Right ventricle myocardium inferior (tissue), 1 donor: ENCODE measurements around the gene RNGTT. TPM values are rescaled to one million over a fixed set of nuclear protein-coding genes. Genes with fewer than 3 reads are reported as not detected.
"Not testable (repeated sequence)": the region's sequence is repeated elsewhere in the genome, so short reads cannot be mapped to it uniquely, and the experiment has no call there.

ENCODE experiments used
- ATAC-seq: fragments of 200-7000 bp; cut with Tn5 transposase; one replicate; pipeline ENCODE4 v1.9.1; 2020; ENCODE audit warnings: mild to moderate bottlenecking, moderate library complexity
- DNase-seq: peaks from one replicate; pipeline ENCODE4 v3.0.0; 2021; ENCODE audit errors: missing footprints
- intact Hi-C: fragments of 100-400 bp; cut with DNase I; formaldehyde crosslinking; loops from one replicate; pipeline ENCODE4 v1.11.0; 2022
- total RNA-seq: library from RNA; stranded (reverse); fragmentation: NEBNext Ultra II Directional; extraction: Animal tissue kit (Norgen Biotek cat#: 25700); gene quantifications from one replicate; pipeline ENCODE4 v1.2.1, GENCODE V29; 2021
- donor health status: DM: no; HTN: yes; CAD: no; lungs with severe emphysema.

The RNGTT gene
- total RNA-seq, 1 donor from 2014 or later, result 7.0 TPM

DNA sequence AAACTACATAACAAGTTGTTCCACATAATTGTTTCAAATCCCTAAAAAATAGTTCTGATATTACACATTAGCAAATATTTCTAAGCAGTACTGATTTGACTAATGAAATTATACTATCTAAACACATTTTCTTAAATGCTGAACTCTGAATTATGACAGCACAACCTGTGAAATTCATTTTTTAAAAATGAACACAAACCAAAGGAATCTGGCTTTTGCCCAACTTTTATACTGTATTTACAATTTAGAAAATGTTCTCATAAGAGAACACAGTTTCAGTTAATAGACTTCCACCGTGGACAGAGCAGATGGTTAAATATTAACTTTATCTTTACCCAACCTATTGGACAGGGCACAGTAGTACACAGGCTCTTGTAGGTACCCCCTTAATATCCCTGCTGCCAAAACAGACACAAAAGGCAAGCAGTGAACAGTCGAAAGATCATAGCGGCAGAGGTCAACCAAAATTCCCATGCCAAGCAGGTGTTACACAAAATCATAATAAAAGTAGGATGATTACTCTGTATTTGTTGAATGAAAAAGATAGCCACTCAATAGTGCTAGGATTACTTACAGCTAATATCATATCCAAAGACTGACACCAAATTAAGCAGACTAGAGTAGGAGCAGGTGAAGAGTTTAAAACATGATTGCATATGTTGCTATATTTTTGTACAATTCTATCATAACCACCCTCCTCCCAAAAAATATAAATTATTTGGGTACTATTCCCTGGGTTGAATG is 122.5 kb downstream of the RNGTT start:
- no peak for ATAC-seq

DNA sequence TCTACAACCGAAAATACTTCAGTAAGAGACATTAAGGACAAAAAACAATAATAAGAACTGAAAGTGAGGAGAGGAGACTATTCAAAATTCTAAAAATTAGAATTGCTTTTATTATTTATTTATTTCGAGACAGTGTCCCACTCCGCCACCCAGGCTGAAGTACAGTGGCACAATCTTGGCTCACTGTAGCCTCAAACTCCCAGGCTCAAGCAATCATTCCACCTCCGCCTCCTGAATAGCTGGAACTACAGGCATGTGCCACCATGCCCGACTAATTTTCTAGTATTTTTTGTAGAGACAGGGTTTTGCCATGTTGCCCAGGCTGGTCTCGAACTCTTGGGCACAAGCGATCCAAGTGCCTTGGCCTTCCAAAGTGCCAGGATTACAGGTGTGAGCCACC is 123.1 kb downstream of the RNGTT start:
- intact Hi-C loops, result no loop called here
- DNase-seq, result no peak
- ATAC-seq, result no peak

More for the DNA sequence above, 122.5 kb downstream of the RNGTT start:
- intact Hi-C loops, result no loop called here
- DNase-seq, result no peak

DNA sequence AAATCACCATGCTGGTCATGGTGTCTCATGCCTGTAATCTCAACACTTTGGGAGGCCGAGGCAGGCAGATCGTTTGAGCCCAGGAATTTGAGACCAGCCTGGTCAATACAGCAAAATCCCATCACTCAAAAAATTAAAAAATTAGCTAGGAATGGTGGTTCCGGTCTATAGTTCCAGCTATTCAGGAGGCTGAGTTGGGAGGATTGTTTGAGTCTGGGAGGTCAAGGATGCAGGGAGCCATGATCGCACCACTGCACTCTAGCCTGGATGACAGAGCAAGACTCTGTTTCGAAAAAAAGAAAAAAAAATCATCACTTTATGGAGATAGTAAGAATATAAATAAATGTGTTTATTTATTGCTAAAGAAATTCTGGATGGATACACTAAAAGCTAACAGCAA is 124.1 kb downstream of the RNGTT start:
- ATAC-seq, result no peak
- no peak for DNase-seq
- intact Hi-C loops, result no loop called here

DNA sequence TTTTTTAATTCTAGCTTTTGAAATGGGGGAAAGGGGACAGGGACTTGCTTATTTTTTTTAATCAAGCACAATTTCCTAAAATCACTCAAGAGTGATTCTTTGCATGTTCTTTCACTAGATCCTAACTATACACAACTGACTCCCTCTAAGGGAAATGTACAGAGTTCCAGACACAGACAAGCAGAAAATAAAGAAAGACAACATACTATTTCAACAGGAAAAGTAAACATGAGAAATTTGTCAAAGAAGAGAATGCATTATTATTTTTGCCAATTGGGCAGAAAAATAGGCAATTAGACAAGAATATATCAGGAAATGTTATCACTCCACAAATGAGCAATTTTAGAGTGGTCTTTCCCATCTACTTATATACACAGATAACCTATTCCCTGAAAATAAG is 128.2 kb downstream of the RNGTT start:
- ATAC-seq, result no peak
- intact Hi-C loops, result no loop called here
- DNase-seq, result no peak

DNA sequence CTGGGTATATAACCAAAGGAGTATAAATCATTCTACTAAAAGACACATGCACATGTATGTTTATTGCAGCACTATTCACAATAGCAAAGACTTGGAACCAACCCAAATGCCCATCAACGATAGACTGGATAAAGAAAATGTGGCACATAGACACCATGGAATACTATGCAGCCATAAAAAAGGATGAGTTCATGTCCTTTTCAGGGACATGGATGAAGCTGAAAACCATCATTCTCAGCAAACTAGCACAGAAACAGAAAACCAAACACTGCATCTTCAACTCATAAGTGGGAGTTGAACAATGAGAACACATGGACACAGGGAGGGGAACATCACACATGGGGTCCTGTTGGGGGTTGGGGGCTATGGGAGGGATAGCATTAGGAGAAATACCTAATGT is 130.3 kb downstream of the RNGTT start:
- ATAC-seq, intact Hi-C loops, DNase-seq: not testable (repeated sequence)

DNA sequence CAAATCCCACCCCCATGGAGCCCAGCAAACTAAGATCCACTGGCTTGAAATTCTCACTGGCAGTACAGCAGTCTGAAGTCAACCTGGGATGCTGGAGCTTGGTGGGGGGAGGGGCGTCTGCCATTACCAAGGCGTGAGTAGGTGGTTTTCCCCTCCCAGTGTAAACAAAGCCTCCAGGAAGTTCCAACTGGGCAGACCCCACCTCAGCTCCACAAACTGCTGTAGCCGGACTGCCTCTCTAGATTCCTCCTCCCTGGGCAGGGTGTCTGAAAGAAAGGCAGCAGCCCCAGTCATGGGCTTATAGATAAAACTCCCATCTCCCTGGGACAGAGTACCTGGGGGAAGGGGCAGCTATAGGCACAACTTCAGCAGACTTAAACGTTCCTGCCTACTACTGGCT is 135.8 kb downstream of the RNGTT start:
- DNase-seq, ATAC-seq, intact Hi-C loops: not testable (repeated sequence)

DNA sequence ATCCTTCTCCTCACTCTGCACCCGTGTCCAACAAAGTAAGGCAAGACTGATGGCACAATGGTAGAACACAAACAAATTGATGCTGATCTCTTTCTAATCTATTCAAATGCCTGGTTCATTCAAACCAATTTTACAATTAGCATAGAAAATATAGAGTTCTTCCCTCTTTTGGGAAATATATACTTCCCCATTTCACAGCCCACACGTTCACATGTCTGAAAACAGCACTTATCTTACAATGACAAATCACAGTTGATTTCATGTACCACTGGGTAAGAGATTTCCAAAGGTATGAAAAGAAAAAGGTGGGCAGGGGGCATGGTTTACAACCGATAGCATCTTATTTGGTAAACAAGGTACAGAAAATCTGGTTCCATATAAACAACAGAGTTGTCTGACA is 137.6 kb downstream of the RNGTT start:
- no peak for DNase-seq
- intact Hi-C loops, result no loop called here
- ATAC-seq, result no peak

DNA sequence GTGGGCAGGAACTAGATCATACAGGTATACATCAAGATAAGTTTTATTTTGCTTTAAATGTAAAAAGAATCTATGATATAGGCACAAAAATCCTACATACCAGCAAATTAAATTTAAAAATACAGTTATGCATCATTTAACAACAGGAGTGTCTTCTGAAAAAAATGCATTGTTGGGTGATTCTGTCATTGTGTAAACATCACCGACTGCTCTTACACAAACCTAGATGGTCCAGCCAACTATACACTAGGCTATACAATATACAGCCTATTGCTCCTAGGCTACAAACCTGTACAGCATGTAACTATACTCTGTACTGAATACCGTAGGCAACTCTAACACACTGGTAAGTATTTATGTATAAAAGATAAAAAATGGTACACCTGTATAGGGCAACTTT is 139.4 kb downstream of the RNGTT start:
- no peak for DNase-seq
- intact Hi-C loops, result no loop called here
- ATAC-seq, result no peak

DNA sequence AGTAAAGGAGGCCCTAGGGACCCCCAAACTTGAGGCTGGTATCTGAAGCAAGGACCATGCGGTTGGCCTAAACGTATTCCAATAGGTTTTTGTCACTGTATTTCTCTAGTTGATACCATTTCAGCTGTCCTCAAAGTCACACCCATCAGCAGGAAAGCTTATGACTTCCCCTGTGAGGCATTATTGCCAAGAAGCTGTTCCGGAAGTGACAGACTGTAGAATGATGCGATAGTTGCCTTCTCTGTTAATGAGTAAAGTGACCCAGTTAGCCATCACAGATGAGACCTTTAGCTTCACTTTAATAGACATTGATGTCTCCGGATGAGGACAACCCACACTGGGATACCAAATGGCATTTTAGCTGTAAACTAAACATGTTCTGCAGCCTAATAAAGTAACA is 147.9 kb downstream of the RNGTT start:
- no peak for DNase-seq
- intact Hi-C loops, result no loop called here
- no peak for ATAC-seq

DNA sequence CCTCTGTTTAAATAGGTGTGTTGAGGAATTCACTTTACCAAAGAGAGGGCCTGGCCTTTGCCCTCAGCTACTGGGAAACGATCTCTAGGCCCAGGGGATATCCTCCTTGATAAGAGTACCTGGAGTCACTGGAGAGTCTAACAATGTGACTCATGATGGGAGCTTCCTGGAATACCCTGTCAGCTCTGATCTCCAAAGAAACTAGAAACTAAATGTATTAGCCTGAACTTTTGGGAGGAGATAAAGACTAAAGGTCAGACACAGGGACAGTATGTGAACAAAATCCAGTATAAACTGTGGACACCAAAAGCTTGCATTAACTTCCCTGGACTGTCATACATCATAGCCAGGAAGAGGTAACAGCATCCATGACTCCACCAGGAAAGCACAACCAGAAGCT is 148.5 kb downstream of the RNGTT start:
- no peak for DNase-seq
- intact Hi-C loops, result no loop called here
- ATAC-seq, result no peak

DNA sequence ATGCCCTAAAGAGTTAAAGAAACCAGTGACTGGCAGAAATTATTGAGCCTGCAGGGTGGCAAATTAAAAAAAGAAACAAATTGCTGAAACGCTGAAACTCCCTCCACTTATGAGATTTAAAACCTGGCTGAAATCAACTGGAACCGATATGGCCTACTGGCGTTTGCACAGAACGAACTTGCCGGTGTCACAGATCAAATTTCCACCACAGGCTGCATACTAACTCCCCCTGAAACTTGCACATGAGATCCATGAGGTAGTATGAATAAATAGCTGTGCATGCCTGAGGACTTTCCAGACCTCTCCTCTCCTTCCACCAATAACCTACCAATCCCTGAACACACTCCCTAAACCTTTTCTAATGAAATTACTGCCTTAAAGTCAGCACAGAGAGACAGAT is 150.4 kb downstream of the RNGTT start:
- DNase-seq (no peak), ATAC-seq (no peak)
- intact Hi-C loops, result no loop called here

DNA sequence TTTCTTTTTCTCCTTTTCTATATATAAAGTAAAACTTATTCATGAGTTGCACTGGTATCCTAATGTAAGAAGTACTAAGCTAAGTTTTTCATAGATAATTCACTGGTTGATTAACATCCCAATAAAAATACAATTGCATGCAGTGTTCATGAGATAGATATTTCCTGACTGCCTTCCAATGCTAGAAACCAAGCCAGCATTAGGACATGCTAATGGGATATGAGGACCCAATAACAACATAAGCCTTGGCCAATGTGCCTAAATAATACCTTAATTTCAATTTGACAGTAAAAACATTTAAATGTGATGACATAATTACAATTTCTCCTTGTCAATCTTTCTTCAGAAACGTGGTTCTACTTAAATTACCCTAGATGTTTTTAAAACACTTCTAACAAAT is 152.7 kb downstream of the RNGTT start:
- intact Hi-C loops, result no loop called here

DNA sequence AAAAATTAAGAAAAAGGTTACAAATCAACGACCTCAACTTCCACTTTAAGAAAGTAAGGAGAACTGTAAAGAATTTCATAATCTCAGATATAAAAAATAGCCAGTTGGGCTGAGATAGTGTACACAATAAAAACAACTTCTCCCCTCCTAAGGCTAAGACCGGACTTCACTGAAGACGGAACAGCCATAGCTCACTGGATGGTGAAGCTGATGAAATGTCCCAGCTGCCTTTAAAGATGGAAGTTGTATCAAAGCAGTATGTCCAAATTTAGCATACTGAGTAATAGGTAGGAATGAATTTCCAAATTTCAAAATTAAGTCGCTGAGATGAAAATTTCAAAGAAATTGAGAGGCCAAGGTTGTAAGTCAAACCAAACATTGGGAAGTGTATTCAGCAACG is 153.3 kb downstream of the RNGTT start:
- intact Hi-C loops, result no loop called here
- DNase-seq, result no peak
- ATAC-seq, result no peak

More for the DNA sequence above, 152.7 kb downstream of the RNGTT start:
- DNase-seq, result no peak
- no peak for ATAC-seq

DNA sequence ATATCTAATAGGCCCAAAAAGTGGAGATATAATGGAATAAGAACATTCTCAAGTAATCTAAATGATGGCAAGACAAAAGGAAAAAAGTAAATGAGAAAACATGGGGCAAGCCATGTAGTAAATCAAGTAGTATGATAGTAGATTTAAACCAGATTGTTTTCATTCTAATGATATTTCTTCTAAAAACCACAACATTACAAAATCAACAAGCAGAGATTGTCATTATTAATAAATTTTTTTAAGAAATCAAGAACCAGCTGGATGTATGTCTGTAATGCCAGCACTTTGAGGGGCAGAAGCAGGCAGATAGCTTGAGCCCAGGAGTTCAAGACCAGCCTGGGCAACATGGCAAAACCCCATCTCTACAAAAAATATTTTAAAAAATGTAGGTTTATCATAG is 155.0 kb downstream of the RNGTT start:
- intact Hi-C loops, result no loop called here
- ATAC-seq, result no peak
- DNase-seq, result no peak

DNA sequence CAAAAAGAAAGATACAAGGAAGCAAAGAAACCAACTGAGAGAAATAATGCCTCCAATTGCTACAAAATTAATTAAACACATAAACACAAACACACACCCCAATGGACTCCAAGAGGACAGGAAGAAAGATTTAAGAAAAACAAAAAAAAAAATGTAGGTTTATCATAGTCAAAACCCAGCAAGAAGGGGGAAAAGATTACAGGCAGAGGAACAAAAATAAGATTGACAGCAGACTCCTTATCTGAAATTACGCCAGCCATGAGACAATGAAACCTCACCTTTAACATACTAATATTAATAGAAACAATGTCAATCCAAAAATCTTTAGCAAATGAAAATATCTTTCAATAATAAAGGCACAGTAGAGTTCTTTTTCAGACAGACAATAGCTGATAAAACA is 155.8 kb downstream of the RNGTT start:
- DNase-seq, result no peak
- intact Hi-C loops, result no loop called here

DNA sequence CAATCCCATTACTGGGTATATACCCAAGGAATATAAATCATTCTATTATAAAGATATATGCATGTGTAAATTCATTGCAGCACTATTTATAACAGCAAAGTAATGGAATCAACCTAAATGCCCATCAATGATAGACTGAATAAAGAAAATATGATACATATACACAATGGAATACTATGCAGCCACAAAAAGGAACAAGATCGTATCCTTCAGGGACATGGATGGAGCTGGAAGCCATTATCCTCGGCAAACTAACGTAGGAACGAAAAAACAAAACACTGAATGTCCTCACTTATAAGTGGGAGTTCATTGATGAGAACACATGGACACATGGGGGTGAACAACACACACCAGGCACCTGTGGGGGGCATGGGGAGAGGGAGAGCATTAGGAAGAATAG is 156.7 kb downstream of the RNGTT start:
- DNase-seq, result no peak
- ATAC-seq, result no peak
- intact Hi-C loops, result no loop called here

More for the DNA sequence above, 155.8 kb downstream of the RNGTT start:
- no peak for ATAC-seq

DNA sequence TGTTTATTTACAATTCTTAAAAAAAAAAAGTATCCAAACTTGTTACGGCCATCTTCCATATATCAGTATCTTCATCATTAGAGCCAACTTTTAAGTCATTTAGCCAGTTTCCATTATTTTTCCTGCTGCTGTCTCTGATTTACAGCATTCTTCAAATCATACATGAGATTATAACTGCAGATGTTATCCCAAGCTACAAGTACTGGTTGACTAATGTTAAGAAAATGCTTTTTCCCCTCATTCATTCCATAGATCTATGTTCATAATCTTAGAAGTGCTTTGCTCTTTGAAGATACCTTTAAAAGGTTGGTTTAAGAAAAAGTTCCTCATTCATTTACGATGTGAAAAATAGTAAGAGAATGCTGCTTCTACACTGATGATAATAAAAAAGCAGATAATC is 158.7 kb downstream of the RNGTT start:
- ATAC-seq (no peak), DNase-seq (no peak)
- intact Hi-C loops, result no loop called here

DNA sequence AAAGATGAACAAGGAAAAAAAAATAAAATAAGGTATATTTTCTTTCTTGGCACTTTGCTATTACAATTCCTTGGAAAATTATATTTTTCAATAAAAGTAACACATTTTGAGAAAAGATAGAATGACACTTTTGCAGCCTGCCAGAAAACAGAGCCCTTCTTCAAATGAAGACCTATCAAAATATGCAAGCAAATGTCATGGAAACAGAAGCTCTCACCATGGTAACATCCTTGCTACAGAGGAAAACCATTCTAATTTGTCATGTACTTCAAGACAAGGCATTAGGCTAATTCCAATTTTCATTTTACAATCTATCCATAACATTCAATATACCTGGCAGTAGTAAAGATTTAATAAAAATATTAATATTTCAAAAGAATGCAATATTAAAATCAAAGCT is 177.9 kb downstream of the RNGTT start:
- DNase-seq, result no peak
- no peak for ATAC-seq
- intact Hi-C loops, result no loop called here

DNA sequence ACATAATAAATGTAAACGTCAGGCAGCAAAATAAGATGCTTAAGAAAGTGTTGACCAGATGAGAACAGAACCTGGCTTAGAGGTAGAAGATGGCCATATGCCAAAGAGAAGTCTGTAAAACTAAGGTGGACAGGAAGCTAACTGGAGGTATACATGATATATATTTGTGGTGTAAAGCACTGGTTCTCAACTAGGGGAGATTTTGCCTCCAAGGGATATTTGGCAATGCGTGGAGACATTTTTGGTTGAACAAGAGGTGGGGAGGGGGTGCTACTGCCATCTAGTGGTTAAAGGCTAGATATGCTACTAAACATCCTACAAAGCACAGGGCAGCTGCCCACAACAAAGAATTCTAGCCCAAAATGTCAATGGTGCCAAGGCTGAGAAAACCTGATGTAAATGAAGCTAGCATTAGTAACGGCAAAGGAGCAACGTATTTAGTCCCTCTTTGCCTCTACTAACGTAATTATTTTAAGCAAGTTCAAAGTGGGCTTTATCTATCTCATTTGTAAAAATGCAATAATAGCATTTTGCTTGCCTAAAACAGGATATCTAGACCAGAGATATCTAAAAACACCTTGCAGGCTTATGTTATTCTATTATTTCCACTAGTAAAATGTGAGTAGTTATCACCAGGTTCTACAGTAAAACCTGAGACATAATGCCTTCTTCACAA is 182.6 kb downstream of the RNGTT start:
- intact Hi-C loops, result no loop called here
- ATAC-seq (peak; percentile 50), DNase-seq (no peak)

DNA sequence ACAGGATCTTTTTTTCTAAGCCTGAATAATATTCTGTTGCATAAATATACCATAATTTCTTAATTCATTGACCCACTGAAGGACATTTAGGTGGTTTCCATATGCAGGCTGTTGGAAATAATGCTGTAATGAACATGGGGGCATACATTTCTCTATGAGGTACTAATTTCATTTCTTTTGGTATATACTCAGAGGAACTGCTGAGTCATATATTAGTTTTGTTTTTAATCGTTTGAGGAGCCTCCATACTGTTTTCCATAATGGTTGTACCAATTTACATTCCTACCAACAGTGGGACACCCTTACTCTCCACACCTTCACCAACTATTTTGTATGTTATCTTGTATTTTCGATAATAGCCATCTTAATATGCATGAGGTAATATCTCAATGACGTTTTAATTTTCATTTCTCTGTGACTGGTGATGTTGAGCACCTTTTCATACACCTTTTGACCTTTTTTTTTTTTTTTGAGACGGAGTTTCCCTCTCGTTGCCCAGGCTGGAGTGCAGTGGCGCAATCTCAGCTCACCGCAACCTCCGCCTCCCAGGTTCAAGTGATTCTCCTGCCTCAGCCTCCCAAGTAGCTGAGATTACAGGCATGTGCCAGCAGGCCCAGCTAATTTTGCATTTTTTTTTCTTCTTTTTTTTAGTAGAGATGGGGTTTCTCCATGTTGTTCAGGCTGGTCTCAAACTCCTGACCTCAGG is 187.4 kb downstream of the RNGTT start:
- intact Hi-C loops, result no loop called here
- no peak for ATAC-seq
- no peak for DNase-seq
